ENCODE measurements around the gene RTKN2. TPM values are rescaled to one million over a fixed set of nuclear protein-coding genes. Genes with fewer than 3 reads are reported as not detected.
A peak's percentile ranks its signal among the peaks of the same experiment; 100 is the strongest.

The RTKN2 gene
- total and polyA plus RNA-seq, 9 of the 15 experiments (the other 6 are each of a cell fraction or from before 2014, with no cell fraction given), result 0.03 to 0.11 (median 0.05) TPM; not detected in 2

GRCh38 chr10:62244785-62245467, 23.7 kb downstream of the RTKN2 start (continued):
- TF ChIP-seq REST (IDR thresholded peaks at IDR 0.05; ENCODE audit: borderline replicate concordance) (peak; percentile 88; the same call in 1 of the 2 replicates), REST (CRISPR knock-in tag; IDR thresholded peaks at IDR 0.05; ENCODE audit: low read depth) (no peak), HES1 (IDR thresholded peaks at IDR 0.05; ENCODE audit: low read depth) (0 out of 2 replicates have a peak, but pooled peaks have one; percentile 25), STAT5B (CRISPR knock-in tag; IDR thresholded peaks at IDR 0.05) (no peak), ZNF184 (CRISPR knock-in tag; IDR thresholded peaks at IDR 0.05) (no peak), HNRNPL (IDR thresholded peaks at IDR 0.05; ENCODE audit: low read depth, low read length) (no peak), CC2D1A (IDR thresholded peaks at IDR 0.05) (peak; percentile 28; the same call in 1 of the 2 replicates)

Data from K562 (cell line).